PFSK-1 (cell line): Measurements from ENCODE around the gene CPSF4L.

Experiments
- FOXP2 ChIP-seq: optimal IDR thresholded peaks from 2 replicates; pipeline ENCODE3; 2011; ENCODE audit warnings: borderline replicate concordance, control low read depth, inconsistent platforms; ENCODE audit not compliant: insufficient read depth; ENCODE audit errors: extremely low read length, extremely low read depth
- POLR2AphosphoS5 ChIP-seq: IDR thresholded peaks from 2 replicates; pipeline ENCODE4 v1.6.1; 2012; ENCODE audit warnings: low read depth, mild to moderate bottlenecking, control low read depth, low read length, moderate library complexity
- SIN3A ChIP-seq: IDR thresholded peaks from 2 replicates; pipeline ENCODE4 v1.6.1; 2012; ENCODE audit warnings: mild to moderate bottlenecking, low read length, moderate library complexity, borderline replicate concordance; ENCODE audit not compliant: insufficient read depth
- TAF1 ChIP-seq: IDR thresholded peaks from 2 replicates; pipeline ENCODE4 v1.6.1; 2012; ENCODE audit warnings: low read length, control low read depth, borderline replicate concordance; ENCODE audit not compliant: insufficient read depth
- TF ChIP-seq, protein P1 (sequence below), 2 experiments: IDR thresholded peaks; 2 replicates each; pipeline versions ENCODE4 v1.6.1 to v1.8.0; 2011 to 2012; ENCODE audit warnings: low read depth in 2 of 2, low read length in 2 of 2, control low read depth in 1 of 2, inconsistent platforms in 1 of 2, mild to moderate bottlenecking in 1 of 2, moderate library complexity in 1 of 2; ENCODE audit not compliant: insufficient read depth in 1 of 2

- TF ChIP-seq POLR2AphosphoS5 (no peak), TAF1 (no peak), SIN3A (no peak), FOXP2 (no peak)
- TF ChIP-seq, protein P1, sequence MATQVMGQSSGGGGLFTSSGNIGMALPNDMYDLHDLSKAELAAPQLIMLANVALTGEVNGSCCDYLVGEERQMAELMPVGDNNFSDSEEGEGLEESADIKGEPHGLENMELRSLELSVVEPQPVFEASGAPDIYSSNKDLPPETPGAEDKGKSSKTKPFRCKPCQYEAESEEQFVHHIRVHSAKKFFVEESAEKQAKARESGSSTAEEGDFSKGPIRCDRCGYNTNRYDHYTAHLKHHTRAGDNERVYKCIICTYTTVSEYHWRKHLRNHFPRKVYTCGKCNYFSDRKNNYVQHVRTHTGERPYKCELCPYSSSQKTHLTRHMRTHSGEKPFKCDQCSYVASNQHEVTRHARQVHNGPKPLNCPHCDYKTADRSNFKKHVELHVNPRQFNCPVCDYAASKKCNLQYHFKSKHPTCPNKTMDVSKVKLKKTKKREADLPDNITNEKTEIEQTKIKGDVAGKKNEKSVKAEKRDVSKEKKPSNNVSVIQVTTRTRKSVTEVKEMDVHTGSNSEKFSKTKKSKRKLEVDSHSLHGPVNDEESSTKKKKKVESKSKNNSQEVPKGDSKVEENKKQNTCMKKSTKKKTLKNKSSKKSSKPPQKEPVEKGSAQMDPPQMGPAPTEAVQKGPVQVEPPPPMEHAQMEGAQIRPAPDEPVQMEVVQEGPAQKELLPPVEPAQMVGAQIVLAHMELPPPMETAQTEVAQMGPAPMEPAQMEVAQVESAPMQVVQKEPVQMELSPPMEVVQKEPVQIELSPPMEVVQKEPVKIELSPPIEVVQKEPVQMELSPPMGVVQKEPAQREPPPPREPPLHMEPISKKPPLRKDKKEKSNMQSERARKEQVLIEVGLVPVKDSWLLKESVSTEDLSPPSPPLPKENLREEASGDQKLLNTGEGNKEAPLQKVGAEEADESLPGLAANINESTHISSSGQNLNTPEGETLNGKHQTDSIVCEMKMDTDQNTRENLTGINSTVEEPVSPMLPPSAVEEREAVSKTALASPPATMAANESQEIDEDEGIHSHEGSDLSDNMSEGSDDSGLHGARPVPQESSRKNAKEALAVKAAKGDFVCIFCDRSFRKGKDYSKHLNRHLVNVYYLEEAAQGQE (IDR thresholded peaks at IDR 0.05; ENCODE audit: insufficient read depth in 1 of 2, low read depth in 2 of 2, low read length in 2 of 2): no peak
These were observed 48.3 kb upstream of the CPSF4L start for GRCh38 chr17:73309727-73310596.
